ENCODE data around the gene FZR1. TPM values are rescaled to one million over a fixed set of nuclear protein-coding genes. Genes with fewer than 3 reads are reported as not detected.

The FZR1 gene
- total and polyA plus RNA-seq, 2 of the 8 experiments (the other 6 are each of a cell fraction or from before 2014, with no cell fraction given): 21.6 to 35.5 TPM

DNA sequence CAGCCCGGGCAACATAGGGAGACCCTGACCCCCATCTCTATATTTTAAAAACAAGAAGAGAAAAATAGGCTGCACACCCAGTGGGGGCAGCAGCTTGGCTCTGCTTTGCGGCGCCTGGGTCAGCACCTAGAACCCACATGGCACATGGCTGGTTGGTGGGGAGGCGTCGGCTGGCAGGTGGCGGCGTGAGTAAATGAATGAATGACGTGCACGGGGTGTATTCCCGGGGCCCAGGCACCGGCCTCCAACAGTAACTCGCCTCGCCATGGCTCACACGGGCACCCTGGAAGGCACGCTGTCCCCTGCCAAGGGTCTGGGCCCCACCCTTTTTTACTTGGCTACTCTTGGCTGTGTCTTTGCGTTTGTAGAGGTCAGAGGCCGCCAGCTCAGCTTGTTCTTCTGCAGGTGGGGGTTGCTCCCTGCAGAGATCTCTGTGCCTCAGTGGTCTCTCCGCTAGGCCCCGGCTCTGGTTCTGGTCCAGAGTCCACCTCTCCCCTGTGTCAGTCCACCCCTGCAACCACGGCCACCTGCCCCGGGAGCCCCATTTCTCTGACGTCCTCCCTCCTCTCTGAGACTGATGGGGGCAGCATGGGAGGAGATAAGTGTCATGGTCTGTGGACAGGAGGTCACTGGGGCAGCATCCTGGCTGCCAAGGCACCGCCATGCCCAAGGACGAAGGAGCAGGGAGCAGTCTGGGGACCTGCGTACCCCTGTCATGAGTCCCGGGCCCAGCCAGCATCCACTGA, 5.6 kb downstream of the FZR1 start (continued):
- TF ChIP-seq POLR2A (IDR thresholded peaks at IDR 0.05; ENCODE audit: control extremely low read depth in 1 of 2, low read depth in 2 of 2, low read length in 2 of 2): no peak
